SK-N-SH (cell line): ENCODE data around the gene IGSF9.
"Not testable (repeated sequence)": the region's sequence is repeated elsewhere in the genome, so short reads cannot be mapped to it uniquely, and the experiment has no call there.

Experiments
- CTCF ChIP-seq: fragments of 200-600 bp; sonication (generic); IDR thresholded peaks from 2 replicates; pipeline ENCODE4 v1.6.1; 2017; ENCODE audit warnings: antibody characterized with exemption, mild to moderate bottlenecking, moderate library complexity
- EP300 ChIP-seq, 2 experiments: IDR thresholded peaks; 2 replicates each; pipeline versions ENCODE4 v1.4.0 to v1.6.1; 2012; ENCODE audit warnings: borderline replicate concordance in 1 of 2, low read depth in 1 of 2, low read length in 1 of 2
- EZH2phosphoT487 ChIP-seq: fragments of 200-600 bp; sonication (generic); IDR thresholded peaks from 2 replicates; pipeline ENCODE4 v1.6.1; 2017; ENCODE audit warnings: low read depth, mixed run types, mild to moderate bottlenecking, antibody characterized with exemption, moderate library complexity, borderline replicate concordance
- NFIC ChIP-seq: IDR thresholded peaks from 2 replicates; pipeline ENCODE4 v1.4.0; 2012; ENCODE audit warnings: borderline replicate concordance
- PBX3 ChIP-seq: IDR thresholded peaks from 2 replicates; pipeline ENCODE4; 2012
- RCOR1 ChIP-seq: fragments of 150-350 bp; IDR thresholded peaks from 2 replicates; pipeline ENCODE4 v1.6.1; 2017; ENCODE audit warnings: antibody characterized with exemption, low read length
- REST ChIP-seq: IDR thresholded peaks from 2 replicates; pipeline ENCODE4 v1.6.1; 2012; ENCODE audit warnings: mild to moderate bottlenecking, low read depth, low read length, moderate library complexity
- TAF1 ChIP-seq: IDR thresholded peaks from 2 replicates; pipeline ENCODE4 v1.6.1; 2012; ENCODE audit warnings: low read depth, mild to moderate bottlenecking, low read length, moderate library complexity, borderline replicate concordance
- USF2 ChIP-seq: fragments of 150-350 bp; IDR thresholded peaks from 2 replicates; pipeline ENCODE4 v1.6.1; 2017; ENCODE audit warnings: antibody characterized with exemption, low read length, low read depth, borderline replicate concordance
- YY1 ChIP-seq: IDR thresholded peaks from 2 replicates; pipeline ENCODE4 v1.4.0; 2012; ENCODE audit warnings: low read depth, mild to moderate bottlenecking

GRCh38 chr1:159904036-159904435, 41.4 kb downstream of the IGSF9 start:
- TF ChIP-seq NFIC; CTCF; EP300 (IDR thresholded peaks at IDR 0.05; ENCODE audit: borderline replicate concordance in 1 of 2, low read depth in 1 of 2, low read length in 1 of 2); PBX3; YY1; USF2; RCOR1; REST; EZH2phosphoT487; TAF1: not testable (repeated sequence)
